Measurements from ENCODE around the gene HIVEP3.
A peak's percentile ranks its signal among the peaks of the same experiment; 100 is the strongest.

Gene HIVEP3

GRCh38 chr1:41489561-41489960, 429.2 kb downstream of the HIVEP3 start:
- H3K27ac ChIP-seq (ENCODE audit: low read depth, low read length), result no peak overlapping the region
- peaks cover 22% of the 10 kb centered on the region for H3K4me1 ChIP-seq (ENCODE audit: control insufficient read depth, insufficient read depth, low read length)
- H3K9ac ChIP-seq (ENCODE audit: low read length), result no peak overlapping the region
- H3K27me3 ChIP-seq (ENCODE audit: control insufficient read depth, insufficient read depth, low read length), result no peaks in the 10 kb centered on the region
- H3K4me3 ChIP-seq (ENCODE audit: low read length), result no peak overlapping the region
- H3K36me3 ChIP-seq (ENCODE audit: control insufficient read depth, insufficient read depth, low read length), result no peaks in the 10 kb centered on the region

- Histone ChIP-seq H3K36me3 (ENCODE audit: control insufficient read depth, insufficient read depth, low read length) (no peaks in the 10 kb centered on the region), H3K27ac (ENCODE audit: low read depth, low read length) (no peak overlapping the region), H3K4me1 (ENCODE audit: control insufficient read depth, insufficient read depth, low read length) (peaks cover 31% of the 10 kb centered on the region), H3K27me3 (ENCODE audit: control insufficient read depth, insufficient read depth, low read length) (peaks cover 2% of the 10 kb centered on the region), H3K9ac (ENCODE audit: low read length) (no peak overlapping the region), H3K4me3 (ENCODE audit: low read length) (no peak overlapping the region)
Measured at GRCh38 chr1:41488040-41488951, 430.4 kb downstream of the HIVEP3 start.

- Histone ChIP-seq H3K4me3 (ENCODE audit: low read length) (no peak overlapping the region), H3K4me1 (ENCODE audit: control insufficient read depth, insufficient read depth, low read length) (peaks cover 40% of the 10 kb centered on the region), H3K27me3 (ENCODE audit: control insufficient read depth, insufficient read depth, low read length) (peaks cover 2% of the 10 kb centered on the region), H3K27ac (ENCODE audit: low read depth, low read length) (no peak overlapping the region), H3K9ac (ENCODE audit: low read length) (no peak overlapping the region), H3K36me3 (ENCODE audit: control insufficient read depth, insufficient read depth, low read length) (no peaks in the 10 kb centered on the region)
Measured at GRCh38 chr1:41487126-41488039, 431.3 kb downstream of the HIVEP3 start.

DNA sequence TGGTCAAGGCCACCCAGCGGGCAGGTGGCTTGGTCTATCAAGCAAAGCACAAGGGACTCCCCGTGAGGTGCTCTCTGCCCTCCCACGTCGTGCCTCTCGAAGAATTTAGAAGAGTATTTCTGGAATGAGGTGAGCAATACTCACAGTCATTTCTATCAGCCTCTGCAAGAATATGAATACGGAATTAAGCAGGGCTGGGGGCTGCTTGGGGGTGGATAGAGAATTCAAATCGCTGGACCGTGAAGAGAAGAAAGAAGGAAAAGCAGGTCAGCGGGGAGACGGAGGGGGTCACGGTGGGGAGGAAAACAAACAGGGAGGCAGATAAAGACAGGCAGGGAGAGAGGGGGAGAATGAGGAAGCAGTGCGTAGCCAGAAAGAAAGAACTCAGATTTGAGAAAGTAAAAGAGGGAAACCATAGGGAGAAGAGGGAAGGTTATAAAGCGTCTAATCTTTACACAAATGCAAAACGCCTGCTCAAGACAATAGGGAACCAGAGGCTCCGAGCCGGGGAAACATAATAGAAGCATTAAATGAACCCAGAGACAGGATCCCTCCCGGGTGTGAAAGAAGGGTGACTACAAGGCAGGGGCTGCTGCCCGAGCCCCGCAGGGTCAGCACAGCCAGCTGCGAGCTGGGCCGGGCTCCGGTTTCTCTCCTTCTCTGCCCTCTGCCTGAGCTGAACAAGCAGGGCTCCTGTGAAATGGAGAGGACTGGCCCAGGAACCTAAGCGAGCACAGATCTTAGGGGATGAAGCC, 432.2 kb downstream of the HIVEP3 start:
- H3K4me1 ChIP-seq (ENCODE audit: control insufficient read depth, insufficient read depth, low read length), result peaks cover 44% of the 10 kb centered on the region
- no peak overlapping the region for H3K4me3 ChIP-seq (ENCODE audit: low read length)
- peaks cover 2% of the 10 kb centered on the region for H3K27me3 ChIP-seq (ENCODE audit: control insufficient read depth, insufficient read depth, low read length)
- H3K27ac ChIP-seq (ENCODE audit: low read depth, low read length), result no peak overlapping the region
- H3K36me3 ChIP-seq (ENCODE audit: control insufficient read depth, insufficient read depth, low read length), result no peaks in the 10 kb centered on the region
- H3K9ac ChIP-seq (ENCODE audit: low read length), result no peak overlapping the region

GRCh38 chr1:41486053-41486370, 432.7 kb downstream of the HIVEP3 start:
- peaks cover 44% of the 10 kb centered on the region for H3K4me1 ChIP-seq (ENCODE audit: control insufficient read depth, insufficient read depth, low read length)
- no peak overlapping the region for H3K4me3 ChIP-seq (ENCODE audit: low read length)
- H3K27ac ChIP-seq (ENCODE audit: low read depth, low read length), result no peak overlapping the region
- H3K27me3 ChIP-seq (ENCODE audit: control insufficient read depth, insufficient read depth, low read length), result peaks cover 2% of the 10 kb centered on the region
- no peak overlapping the region for H3K9ac ChIP-seq (ENCODE audit: low read length)
- H3K36me3 ChIP-seq (ENCODE audit: control insufficient read depth, insufficient read depth, low read length), result no peaks in the 10 kb centered on the region

GRCh38 chr1:41485605-41486004, 433.1 kb downstream of the HIVEP3 start:
- peaks cover 2% of the 10 kb centered on the region for H3K27me3 ChIP-seq (ENCODE audit: control insufficient read depth, insufficient read depth, low read length)
- H3K9ac ChIP-seq (ENCODE audit: low read length), result no peak overlapping the region
- H3K4me3 ChIP-seq (ENCODE audit: low read length), result no peak overlapping the region
- H3K4me1 ChIP-seq (ENCODE audit: control insufficient read depth, insufficient read depth, low read length), result peaks cover 44% of the 10 kb centered on the region
- no peaks in the 10 kb centered on the region for H3K36me3 ChIP-seq (ENCODE audit: control insufficient read depth, insufficient read depth, low read length)
- H3K27ac ChIP-seq (ENCODE audit: low read depth, low read length), result no peak overlapping the region

DNA sequence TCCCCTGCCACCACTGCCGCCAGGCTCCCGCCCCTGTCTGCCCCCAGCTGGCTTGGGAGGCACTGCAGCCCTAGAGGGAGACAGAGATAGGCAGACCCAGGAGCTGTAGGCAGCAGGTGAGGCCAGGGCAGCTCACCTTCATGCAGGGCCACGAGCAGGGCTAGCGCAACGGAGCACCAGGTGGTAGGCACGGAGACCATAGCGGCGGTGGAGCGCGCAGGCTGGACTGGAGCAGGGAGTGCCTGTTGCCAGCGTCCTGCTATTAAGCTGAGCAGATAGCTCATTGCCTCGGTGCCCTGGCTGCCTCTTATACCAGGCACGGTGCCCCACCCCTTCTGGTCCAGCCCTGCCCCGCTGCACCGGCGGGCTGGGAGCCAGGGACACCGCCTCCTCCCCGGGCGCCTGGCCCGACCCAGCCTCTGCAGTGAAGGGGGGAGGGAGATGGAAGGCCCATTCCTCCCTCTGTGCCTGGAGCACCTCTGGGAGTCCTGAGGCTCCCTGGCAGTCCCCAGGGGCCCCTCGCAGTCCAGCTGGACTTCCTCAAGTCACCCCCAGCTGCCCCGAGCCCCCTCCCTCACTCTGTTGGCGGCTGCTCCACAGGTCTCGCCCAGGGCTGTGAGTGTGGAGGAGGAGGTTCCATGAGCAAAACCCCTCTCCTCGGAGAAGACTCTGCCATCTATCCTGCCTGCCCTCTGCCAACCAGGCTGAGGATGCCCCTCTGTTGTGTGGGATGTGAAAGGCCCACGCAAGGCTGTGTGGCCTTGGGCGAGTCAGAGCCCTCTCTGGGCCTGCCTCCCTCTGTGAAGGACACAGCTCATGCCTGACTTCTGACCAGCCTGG, 434.1 kb downstream of the HIVEP3 start, which contains the start of gene EDN2:
Gene EDN2 (minus strand): TSS at position 282 of the 840 bp plus-strand sequence. CDS start 82 bp downstream, at position 200.
- peak within 1 kb of the TSS; percentile 53 for H3K4me3 ChIP-seq (ENCODE audit: low read length)
- peak within 1 kb of the TSS; percentile 14 for H3K9ac ChIP-seq (ENCODE audit: low read length)
- H3K4me1 ChIP-seq (ENCODE audit: control insufficient read depth, insufficient read depth, low read length), result peaks cover 44% of the 10 kb centered on the region
- no peaks in the 10 kb centered on the region for H3K36me3 ChIP-seq (ENCODE audit: control insufficient read depth, insufficient read depth, low read length)
- H3K27me3 ChIP-seq (ENCODE audit: control insufficient read depth, insufficient read depth, low read length), result peaks cover 2% of the 10 kb centered on the region
- H3K27ac ChIP-seq (ENCODE audit: low read depth, low read length), result no peak within 1 kb of the TSS

DNA sequence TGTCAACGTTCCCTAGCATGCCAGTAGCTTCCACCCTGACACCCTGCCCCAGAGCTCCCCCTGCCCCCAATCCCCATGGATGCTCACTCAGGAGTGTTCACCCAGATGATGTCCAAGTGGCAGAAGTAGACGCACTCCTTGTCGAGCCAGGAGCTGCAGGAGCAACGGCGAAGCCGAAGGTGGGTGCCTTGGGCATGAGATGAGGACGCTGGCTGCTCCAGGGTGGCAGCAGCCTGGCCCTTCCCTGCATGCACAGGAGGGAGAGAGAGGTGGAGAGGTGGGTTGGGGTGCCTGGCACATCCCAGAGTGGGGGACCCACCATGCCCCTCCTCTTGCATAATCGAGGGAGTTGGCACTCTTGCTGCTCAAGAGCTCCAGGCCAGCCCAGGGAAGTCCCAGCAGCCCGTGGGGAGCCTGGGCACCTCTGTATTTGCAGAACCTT, 434.7 kb downstream of the HIVEP3 start:
- no peaks in the 10 kb centered on the region for H3K36me3 ChIP-seq (ENCODE audit: control insufficient read depth, insufficient read depth, low read length)
- H3K4me1 ChIP-seq (ENCODE audit: control insufficient read depth, insufficient read depth, low read length), result peaks cover 44% of the 10 kb centered on the region
- H3K27me3 ChIP-seq (ENCODE audit: control insufficient read depth, insufficient read depth, low read length), result peaks cover 2% of the 10 kb centered on the region
- no peak overlapping the region for H3K27ac ChIP-seq (ENCODE audit: low read depth, low read length)
- H3K9ac ChIP-seq (ENCODE audit: low read length), result no peak overlapping the region
- H3K4me3 ChIP-seq (ENCODE audit: low read length), result no peak overlapping the region

GRCh38 chr1:41483001-41483850, 435.5 kb downstream of the HIVEP3 start:
- H3K27ac ChIP-seq (ENCODE audit: low read depth, low read length), result peak overlapping the region; percentile 70
- H3K4me1 ChIP-seq (ENCODE audit: control insufficient read depth, insufficient read depth, low read length), result peaks cover 50% of the 10 kb centered on the region
- peaks cover 2% of the 10 kb centered on the region for H3K27me3 ChIP-seq (ENCODE audit: control insufficient read depth, insufficient read depth, low read length)
- H3K36me3 ChIP-seq (ENCODE audit: control insufficient read depth, insufficient read depth, low read length), result no peaks in the 10 kb centered on the region
- H3K4me3 ChIP-seq (ENCODE audit: low read length), result no peak overlapping the region
- H3K9ac ChIP-seq (ENCODE audit: low read length), result no peak overlapping the region

GRCh38 chr1:41482001-41482765, 436.5 kb downstream of the HIVEP3 start:
- Histone ChIP-seq H3K4me1 (ENCODE audit: control insufficient read depth, insufficient read depth, low read length) (peaks cover 46% of the 10 kb centered on the region), H3K27me3 (ENCODE audit: control insufficient read depth, insufficient read depth, low read length) (peaks cover 2% of the 10 kb centered on the region), H3K9ac (ENCODE audit: low read length) (no peak overlapping the region), H3K36me3 (ENCODE audit: control insufficient read depth, insufficient read depth, low read length) (no peaks in the 10 kb centered on the region), H3K4me3 (ENCODE audit: low read length) (no peak overlapping the region), H3K27ac (ENCODE audit: low read depth, low read length) (peak overlapping the region; percentile 70)

Measured in rectal smooth muscle tissue (tissue), 1 donor.